Gastrocnemius medialis (tissue), 4 donors: Measurements from ENCODE around the gene FRMD5. TPM values are rescaled to one million over a fixed set of nuclear protein-coding genes. Genes with fewer than 3 reads are reported as not detected.

Experiments used
- ATAC-seq, 2 donors: fragments of 150-250 bp; one replicate each; pipeline ENCODE4 v1.9.1; 2016
- DNase-seq, 2 donors: peaks; one replicate each; pipeline ENCODE4 v3.0.0-alpha.2; 2019
- H3K27ac ChIP-seq, 4 donors: fragments of 200-600 bp; sonication (generic); 1 replicate in 1 of 4; 2 replicates in 3 of 4; pipeline ENCODE4 v1.5.1; 2016 to 2018; ENCODE audit warnings: mild to moderate bottlenecking in 2 of 4, moderate library complexity in 1 of 4
- H3K27me3 ChIP-seq, 3 donors: fragments of 200-600 bp; sonication (generic) in 2 of 3; 1 replicate in 1 of 3; 2 replicates in 2 of 3; pipeline versions ENCODE4 v1.5.1 to v1.6.0; 2016 to 2019; ENCODE audit warnings: mild to moderate bottlenecking in 1 of 3, moderate library complexity in 1 of 3
- H3K36me3 ChIP-seq, 2 donors: fragments of 200-600 bp; sonication (generic) in 1 of 2; one replicate each; pipeline ENCODE4 v1.5.1; 2017 to 2018
- H3K4me1 ChIP-seq, 2 donors: fragments of 200-600 bp; sonication (generic) in 1 of 2; one replicate each; pipeline ENCODE4 v1.5.1; 2016 to 2017; ENCODE audit warnings: mild to moderate bottlenecking in 2 of 2
- H3K4me3 ChIP-seq, 4 donors: fragments of 200-600 bp; sonication (generic) in 3 of 4; 1 replicate in 1 of 4; 2 replicates in 3 of 4; pipeline ENCODE4 v1.5.1; 2016 to 2019; ENCODE audit warnings: mild to moderate bottlenecking in 2 of 4
- H3K9me3 ChIP-seq, 3 donors: fragments of 200-600 bp; sonication (generic) in 2 of 3; 1 replicate in 1 of 3; 2 replicates in 2 of 3; pipeline ENCODE4 v1.5.1; 2016 to 2019
- POLR2A ChIP-seq, 2 donors: fragments of 450-650 bp; IDR thresholded peaks; one replicate each; pipeline ENCODE4 v1.6.1; 2017; ENCODE audit warnings: antibody characterized with exemption in 2 of 2, mild to moderate bottlenecking in 2 of 2, moderate library complexity in 2 of 2
- in situ Hi-C, 4 donors: fragments of 200-750 bp; cut with MboI; loops; one replicate each; pipeline versions ENCODE4 v1.15.0 to v1.8.0; 2017; ENCODE audit warnings: low sequenced_read_pairs in 4 of 4
- intact Hi-C: fragments of 100-400 bp; cut with DNase I; formaldehyde crosslinking; loops from one replicate; pipeline ENCODE4 v1.15.1; 2023; ENCODE audit warnings: low total_unique reads
- total RNA-seq, 4 donors: library from RNA; depleted of rRNA; stranded (reverse); fragments of >200 nt; gene quantifications; one replicate each; pipeline versions ENCODE4 v1.1.0 to v1.2.3, GENCODE V29; 2016
- TF ChIP-seq, protein P1 (sequence below), 5 experiments: fragments of 450-650 bp in 3 of 5; fragments of 200-600 bp in 2 of 5; sonication (generic) in 2 of 5; IDR thresholded peaks in 4 of 5; conservative IDR thresholded peaks in 1 of 5; 1 replicate in 4 of 5; 2 replicates in 1 of 5; pipeline ENCODE4 v1.5.1; 2016 to 2019; ENCODE audit warnings: antibody characterized with exemption in 5 of 5, mild to moderate bottlenecking in 3 of 5, moderate library complexity in 3 of 5

FRMD5 gene
- total RNA-seq, 4 donors from 2014 or later: 0.04 TPM; not detected in 3

DNA sequence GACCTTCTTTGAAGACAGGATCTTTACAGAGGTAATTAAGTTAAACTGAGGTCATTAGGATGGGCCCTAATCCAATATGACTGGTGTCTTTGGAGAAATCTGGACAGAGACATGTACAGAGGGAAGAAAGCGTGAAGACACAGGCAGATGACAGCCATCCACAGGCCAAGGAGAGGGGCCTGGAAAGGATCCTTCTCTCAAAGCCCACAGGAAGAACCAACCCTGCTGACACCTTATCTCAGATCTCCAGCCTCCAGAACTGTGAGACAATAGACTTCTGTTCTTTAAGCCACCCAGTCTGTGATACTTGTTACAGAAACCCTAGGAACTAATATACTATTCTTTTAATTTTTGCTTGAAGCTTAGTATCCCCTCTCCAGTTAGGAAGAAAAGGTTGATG, 294.1 kb downstream of the FRMD5 start:
- Histone ChIP-seq H3K27me3 (no peaks in the 10 kb centered on the region), H3K4me1 (no peaks in the 10 kb centered on the region), H3K9me3 (no peaks in the 10 kb centered on the region), H3K27ac (no peak overlapping the region), H3K4me3 (no peak overlapping the region), H3K36me3 (no peaks in the 10 kb centered on the region)
- TF ChIP-seq, protein P1, sequence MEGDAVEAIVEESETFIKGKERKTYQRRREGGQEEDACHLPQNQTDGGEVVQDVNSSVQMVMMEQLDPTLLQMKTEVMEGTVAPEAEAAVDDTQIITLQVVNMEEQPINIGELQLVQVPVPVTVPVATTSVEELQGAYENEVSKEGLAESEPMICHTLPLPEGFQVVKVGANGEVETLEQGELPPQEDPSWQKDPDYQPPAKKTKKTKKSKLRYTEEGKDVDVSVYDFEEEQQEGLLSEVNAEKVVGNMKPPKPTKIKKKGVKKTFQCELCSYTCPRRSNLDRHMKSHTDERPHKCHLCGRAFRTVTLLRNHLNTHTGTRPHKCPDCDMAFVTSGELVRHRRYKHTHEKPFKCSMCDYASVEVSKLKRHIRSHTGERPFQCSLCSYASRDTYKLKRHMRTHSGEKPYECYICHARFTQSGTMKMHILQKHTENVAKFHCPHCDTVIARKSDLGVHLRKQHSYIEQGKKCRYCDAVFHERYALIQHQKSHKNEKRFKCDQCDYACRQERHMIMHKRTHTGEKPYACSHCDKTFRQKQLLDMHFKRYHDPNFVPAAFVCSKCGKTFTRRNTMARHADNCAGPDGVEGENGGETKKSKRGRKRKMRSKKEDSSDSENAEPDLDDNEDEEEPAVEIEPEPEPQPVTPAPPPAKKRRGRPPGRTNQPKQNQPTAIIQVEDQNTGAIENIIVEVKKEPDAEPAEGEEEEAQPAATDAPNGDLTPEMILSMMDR (IDR thresholded peaks at IDR 0.05 in 4 of 5, conservative IDR thresholded peaks at IDR 0.05 in 1 of 5): no peak
- TF ChIP-seq POLR2A (IDR thresholded peaks at IDR 0.05): no peak
- ATAC-seq: no peak
- intact Hi-C loops: no loop called here
- DNase-seq: no peak
- in situ Hi-C loops: loop anchor here in 2 of 4 donors (10.0 kb wide), 1 partner anchor 164 kb away; no protein-coding TSS in a partner anchor

DNA sequence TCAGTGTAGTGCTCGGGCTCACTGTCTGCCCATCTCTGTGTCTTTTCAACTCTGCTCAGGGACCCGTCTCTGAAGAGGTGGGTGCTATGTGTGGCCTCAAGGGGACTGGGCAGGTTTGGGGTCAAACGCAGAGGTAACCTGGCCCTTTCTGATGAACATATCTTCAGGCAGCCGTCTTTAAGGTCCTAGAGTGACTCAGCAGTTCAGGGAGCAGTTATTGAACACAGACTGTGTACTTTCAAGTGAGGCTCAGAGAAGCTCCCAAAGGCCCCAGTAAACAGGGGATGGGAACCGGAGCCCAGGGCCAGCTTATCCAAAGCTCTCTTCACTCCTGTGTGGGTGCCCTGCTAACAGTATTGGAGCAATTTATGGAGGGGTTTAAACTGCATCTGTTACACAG, 295.1 kb downstream of the FRMD5 start:
- Histone ChIP-seq H3K27ac (no peak overlapping the region), H3K9me3 (no peaks in the 10 kb centered on the region), H3K27me3 (no peaks in the 10 kb centered on the region), H3K4me3 (no peak overlapping the region), H3K36me3 (no peaks in the 10 kb centered on the region), H3K4me1 (no peaks in the 10 kb centered on the region)
- in situ Hi-C loops: loop anchor here in 2 of 4 donors (10.0 to 25.0 kb wide), 2 partner anchors 165 to 312 kb away; no protein-coding TSS in a partner anchor
- TF ChIP-seq POLR2A (IDR thresholded peaks at IDR 0.05): no peak
- TF ChIP-seq, protein P1 (IDR thresholded peaks at IDR 0.05 in 4 of 5, conservative IDR thresholded peaks at IDR 0.05 in 1 of 5): no peak
- DNase-seq (no peak), ATAC-seq (no peak)
- intact Hi-C loops: no loop called here

DNA sequence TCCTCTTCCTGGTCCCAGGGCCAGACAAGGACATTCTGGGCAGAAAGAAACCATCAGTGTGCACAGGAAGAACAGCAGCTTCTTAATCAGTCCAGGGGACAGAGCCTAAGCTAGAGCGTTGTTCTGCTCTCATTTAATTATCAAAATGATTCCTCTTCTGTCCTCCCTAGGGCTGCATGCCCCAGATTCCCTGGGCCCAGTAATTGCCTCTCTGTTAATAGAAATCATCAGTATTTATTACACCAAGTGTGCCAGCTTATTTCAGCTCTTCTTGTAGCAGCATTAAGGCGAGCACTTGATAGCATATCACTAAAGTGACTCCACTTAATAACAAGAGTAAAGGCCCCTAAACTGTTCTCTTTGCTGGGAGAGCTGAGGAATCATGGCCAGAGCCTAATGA, 296.2 kb downstream of the FRMD5 start:
- TF ChIP-seq POLR2A (IDR thresholded peaks at IDR 0.05): no peak
- TF ChIP-seq, protein P1 (IDR thresholded peaks at IDR 0.05 in 4 of 5, conservative IDR thresholded peaks at IDR 0.05 in 1 of 5): no peak
- no peaks in the 10 kb centered on the region for H3K36me3 ChIP-seq
- no peak overlapping the region for H3K4me3 ChIP-seq
- no peaks in the 10 kb centered on the region for H3K4me1 ChIP-seq
- no peak overlapping the region for H3K27ac ChIP-seq
- ATAC-seq: no peak
- no peaks in the 10 kb centered on the region for H3K9me3 ChIP-seq
- DNase-seq: no peak
- intact Hi-C loops (no loop called here), in situ Hi-C loops (loop anchor here in 1 of 4 donors (25.0 kb wide), 1 partner anchor 313 kb away; no protein-coding TSS in a partner anchor)
- H3K27me3 ChIP-seq: no peaks in the 10 kb centered on the region

DNA sequence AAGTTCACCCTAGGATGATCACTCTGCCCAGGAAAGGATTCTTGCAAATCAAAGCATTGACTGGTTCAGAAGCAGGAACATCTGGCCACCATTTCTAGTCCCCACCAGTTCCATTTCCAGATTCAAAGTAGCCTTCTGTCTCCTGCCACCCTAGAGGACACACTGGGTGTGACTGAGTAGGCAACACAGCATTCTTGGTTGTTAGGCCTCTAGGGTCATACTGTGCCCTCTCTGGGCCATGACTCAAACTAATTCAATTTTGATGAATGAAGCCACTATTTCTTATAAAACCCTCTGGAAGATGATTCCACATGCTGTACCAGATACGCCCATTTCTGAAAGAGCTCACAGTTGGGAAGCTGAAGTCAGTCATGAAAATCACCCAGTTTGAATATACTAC, 298.5 kb downstream of the FRMD5 start:
- intact Hi-C loops: no loop called here
- Histone ChIP-seq H3K4me3 (no peak overlapping the region), H3K9me3 (no peaks in the 10 kb centered on the region), H3K4me1 (no peaks in the 10 kb centered on the region), H3K36me3 (no peaks in the 10 kb centered on the region), H3K27ac (no peak overlapping the region), H3K27me3 (no peaks in the 10 kb centered on the region)
- ATAC-seq (no peak), DNase-seq (no peak)
- in situ Hi-C loops: loop anchor here in 1 of 4 donors (25.0 kb wide), 1 partner anchor 316 kb away; no protein-coding TSS in a partner anchor
- no peak for TF ChIP-seq POLR2A (IDR thresholded peaks at IDR 0.05)
- TF ChIP-seq, protein P1 (IDR thresholded peaks at IDR 0.05 in 4 of 5, conservative IDR thresholded peaks at IDR 0.05 in 1 of 5): no peak

DNA sequence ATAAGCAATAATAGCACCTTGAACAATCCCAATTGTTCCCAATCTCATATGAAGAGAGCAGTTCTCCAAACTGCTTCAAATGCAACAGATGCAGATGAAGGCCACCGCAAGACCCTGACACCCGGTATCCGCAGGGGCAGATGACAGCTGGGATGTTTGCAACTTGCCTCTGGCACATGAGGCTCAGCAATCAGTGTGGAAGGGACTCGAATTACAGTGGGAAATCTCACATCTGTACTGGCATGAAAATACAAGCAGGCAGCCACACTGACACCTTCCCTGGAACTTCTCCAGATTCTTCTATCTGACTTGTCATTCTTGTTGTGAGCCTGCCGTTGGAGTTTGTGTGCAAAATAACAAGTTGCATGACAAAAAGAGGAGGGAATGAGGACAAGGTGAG, 299.5 kb downstream of the FRMD5 start:
- no peaks in the 10 kb centered on the region for H3K4me1 ChIP-seq
- no peak overlapping the region for H3K4me3 ChIP-seq
- ATAC-seq (no peak), DNase-seq (no peak)
- intact Hi-C loops: no loop called here
- H3K27me3 ChIP-seq: no peaks in the 10 kb centered on the region
- H3K9me3 ChIP-seq: no peaks in the 10 kb centered on the region
- in situ Hi-C loops: loop anchor here in 1 of 4 donors (25.0 kb wide), 1 partner anchor 317 kb away; no protein-coding TSS in a partner anchor
- no peak overlapping the region for H3K27ac ChIP-seq
- no peaks in the 10 kb centered on the region for H3K36me3 ChIP-seq
- TF ChIP-seq, protein P1 (IDR thresholded peaks at IDR 0.05 in 4 of 5, conservative IDR thresholded peaks at IDR 0.05 in 1 of 5): no peak
- TF ChIP-seq POLR2A (IDR thresholded peaks at IDR 0.05): no peak
